Brain microvascular endothelial cell (primary cell): ENCODE measurements around the gene FBN1.

ENCODE experiments used
- DNase-seq: peaks from one replicate; pipeline ENCODE4 v3.0.0-alpha.2; 2020
- H3K27ac ChIP-seq: fragments of 250-450 bp; sonication (Bioruptor Pico); 2 replicates; pipeline ENCODE4 v1.5.1; 2020; ENCODE audit warnings: mild to moderate bottlenecking, moderate library complexity
- H3K27me3 ChIP-seq: fragments of 250-450 bp; sonication (Bioruptor Pico); replicated peaks from 2 replicates; pipeline ENCODE4 v1.5.1; 2020; ENCODE audit warnings: mild to moderate bottlenecking
- H3K36me3 ChIP-seq: fragments of 250-450 bp; sonication (Bioruptor Pico); replicated peaks from 2 replicates; pipeline ENCODE4 v1.5.1; 2020; ENCODE audit warnings: mild to moderate bottlenecking
- H3K4me3 ChIP-seq: 2 replicates; pipeline ENCODE4 v1.5.1; 2011; ENCODE audit warnings: low read depth, mild to moderate bottlenecking, control low read depth, low read length, moderate library complexity
- in situ Hi-C: cut with HindIII; loops from 2 replicates; pipeline ENCODE4 v1.10.0; 2017; ENCODE audit warnings: low sequenced_read_pairs, low pct_ligation_motif_present
- TF ChIP-seq, protein P1 (sequence below): IDR thresholded peaks from 2 replicates; pipeline ENCODE4 v1.5.1; 2011; ENCODE audit warnings: low read depth, mild to moderate bottlenecking, moderate library complexity, low read length, control low read depth, inconsistent platforms; ENCODE audit errors: missing control alignments

The FBN1 gene

DNA sequence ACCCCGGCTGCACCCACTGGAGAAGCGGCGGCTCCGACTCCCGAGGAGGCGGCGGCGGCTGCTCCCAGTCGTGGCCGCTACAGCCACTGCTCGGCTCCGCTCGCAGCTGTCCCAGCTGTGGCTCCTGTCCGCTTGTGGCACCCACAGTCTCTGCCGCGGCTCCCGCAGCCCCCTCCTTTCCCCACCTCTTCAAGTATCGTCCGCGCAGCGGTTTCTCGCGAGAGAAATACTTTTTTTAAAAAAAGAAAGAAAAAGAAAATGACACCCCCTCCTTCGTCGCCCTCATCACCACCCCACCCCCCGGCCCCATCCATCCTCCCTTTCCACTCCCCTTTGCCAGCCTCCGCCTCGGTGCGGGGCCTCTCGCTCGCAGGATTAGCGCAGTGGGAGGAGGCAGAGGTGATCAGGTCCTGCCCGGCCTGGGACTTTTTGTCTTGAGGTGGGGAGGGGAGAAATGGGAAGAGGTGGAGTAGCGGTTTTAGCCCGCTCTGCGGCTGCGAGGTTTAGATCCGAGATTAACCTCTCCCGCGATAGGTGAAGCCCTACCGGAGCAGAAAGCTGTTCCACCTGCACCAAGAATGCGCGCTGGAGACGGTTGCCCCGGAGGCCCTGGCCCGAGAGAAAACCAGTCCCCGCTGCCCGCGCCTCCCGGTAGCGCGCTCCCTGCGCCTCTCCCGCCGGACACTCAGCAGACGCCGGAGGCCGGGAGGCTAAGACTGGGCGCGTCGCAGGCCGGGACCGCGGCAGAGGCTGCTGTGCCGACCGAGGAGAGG is at the start of gene FBN1:
Gene FBN1 (minus strand): TSS at position 152 of the 773 bp plus-strand sequence. CDS start 940 bp downstream, outside the sequence.
- H3K4me3 ChIP-seq: peak within 1 kb of the TSS; percentile 97
- peaks cover 43% of the 10 kb centered on the region for H3K36me3 ChIP-seq
- TF ChIP-seq, protein P1, sequence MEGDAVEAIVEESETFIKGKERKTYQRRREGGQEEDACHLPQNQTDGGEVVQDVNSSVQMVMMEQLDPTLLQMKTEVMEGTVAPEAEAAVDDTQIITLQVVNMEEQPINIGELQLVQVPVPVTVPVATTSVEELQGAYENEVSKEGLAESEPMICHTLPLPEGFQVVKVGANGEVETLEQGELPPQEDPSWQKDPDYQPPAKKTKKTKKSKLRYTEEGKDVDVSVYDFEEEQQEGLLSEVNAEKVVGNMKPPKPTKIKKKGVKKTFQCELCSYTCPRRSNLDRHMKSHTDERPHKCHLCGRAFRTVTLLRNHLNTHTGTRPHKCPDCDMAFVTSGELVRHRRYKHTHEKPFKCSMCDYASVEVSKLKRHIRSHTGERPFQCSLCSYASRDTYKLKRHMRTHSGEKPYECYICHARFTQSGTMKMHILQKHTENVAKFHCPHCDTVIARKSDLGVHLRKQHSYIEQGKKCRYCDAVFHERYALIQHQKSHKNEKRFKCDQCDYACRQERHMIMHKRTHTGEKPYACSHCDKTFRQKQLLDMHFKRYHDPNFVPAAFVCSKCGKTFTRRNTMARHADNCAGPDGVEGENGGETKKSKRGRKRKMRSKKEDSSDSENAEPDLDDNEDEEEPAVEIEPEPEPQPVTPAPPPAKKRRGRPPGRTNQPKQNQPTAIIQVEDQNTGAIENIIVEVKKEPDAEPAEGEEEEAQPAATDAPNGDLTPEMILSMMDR: no peak
- in situ Hi-C loops: no loop called here
- H3K27ac ChIP-seq: peak within 1 kb of the TSS; percentile 98
- DNase-seq: peak; percentile 93
- H3K27me3 ChIP-seq: no peaks in the 10 kb centered on the region

DNA sequence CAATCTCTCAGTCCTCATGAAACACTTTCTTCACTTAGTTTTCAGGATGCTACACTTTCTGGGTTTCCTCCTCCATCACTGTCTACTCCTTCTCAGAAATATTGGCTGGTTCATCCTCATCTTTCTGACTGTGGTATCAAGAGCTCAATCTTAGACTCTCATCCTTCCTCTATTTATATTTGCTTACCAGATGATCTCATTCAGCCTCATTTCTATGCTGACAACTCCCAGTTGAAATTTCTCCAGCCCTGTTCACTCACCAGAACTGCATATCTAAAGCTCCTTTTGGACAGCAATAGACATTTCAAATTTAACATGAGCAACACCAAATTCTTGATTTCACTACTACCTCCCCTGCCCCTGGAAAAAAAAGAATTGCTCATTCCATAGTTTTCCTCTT is 48.0 kb upstream of the FBN1 start:
- peak; percentile 63 for DNase-seq
- H3K27ac ChIP-seq: peak overlapping the region; percentile 85
- H3K4me3 ChIP-seq: no peak overlapping the region
- no peaks in the 10 kb centered on the region for H3K27me3 ChIP-seq
- TF ChIP-seq, protein P1: no peak
- no peaks in the 10 kb centered on the region for H3K36me3 ChIP-seq
- in situ Hi-C loops: no loop called here

DNA sequence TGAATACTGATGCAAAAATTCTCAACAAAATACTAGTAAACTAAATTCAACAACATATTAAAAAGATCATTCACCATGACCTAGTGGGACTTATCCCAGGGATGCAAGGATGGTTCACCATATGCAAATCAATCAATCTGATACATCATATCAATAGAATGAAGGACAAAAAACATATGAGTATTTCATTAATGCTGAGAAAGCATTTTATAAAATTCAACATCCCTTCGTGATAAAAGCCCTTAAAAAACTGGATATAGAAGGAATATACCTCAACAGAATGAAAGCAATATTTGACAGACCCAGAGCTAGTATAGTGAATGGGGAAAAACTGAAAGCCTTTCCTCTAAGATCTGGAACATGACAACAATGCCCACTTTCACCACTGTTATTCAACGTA is 43.0 kb upstream of the FBN1 start:
- in situ Hi-C loops: no loop called here
- Histone ChIP-seq H3K27me3 (no peaks in the 10 kb centered on the region), H3K36me3 (no peaks in the 10 kb centered on the region), H3K4me3 (no peak overlapping the region), H3K27ac (no peak overlapping the region)
- TF ChIP-seq, protein P1: no peak
- DNase-seq: no peak

DNA sequence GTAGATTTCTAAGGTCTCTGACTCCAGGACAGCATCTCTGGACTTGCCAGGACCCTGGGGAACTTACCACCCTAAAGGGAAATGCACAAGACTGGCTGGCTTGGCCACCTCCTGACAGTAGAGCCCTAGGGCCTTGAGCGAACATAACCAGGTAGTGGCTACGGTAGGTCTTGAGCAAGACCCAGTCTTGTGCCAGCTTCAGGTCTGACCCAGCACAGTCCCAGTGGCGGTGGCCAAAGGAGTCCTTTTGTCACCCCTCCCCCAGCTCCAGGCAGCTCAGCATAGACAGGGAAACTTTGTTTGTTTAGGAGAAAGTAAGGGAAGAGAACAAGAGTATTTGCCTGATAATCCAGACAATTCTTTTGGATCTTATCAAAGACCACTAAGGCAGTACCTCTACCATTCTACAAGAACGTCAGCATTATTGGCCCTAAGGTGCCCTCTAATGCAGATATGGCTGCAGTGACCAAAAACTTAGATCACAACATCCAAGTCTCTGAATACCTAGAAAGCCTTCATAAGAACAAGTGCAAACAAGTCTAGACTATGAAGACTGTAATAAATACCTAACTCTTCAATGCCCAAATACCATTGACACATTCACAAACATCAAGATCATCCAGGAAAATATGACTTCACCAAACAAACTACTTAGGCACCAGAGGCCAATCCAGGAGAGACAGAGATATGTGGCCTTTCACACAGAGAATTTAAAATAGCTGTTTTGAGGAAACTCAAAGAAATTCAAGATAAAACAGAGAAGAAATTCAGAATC is 38.7 kb upstream of the FBN1 start:
- in situ Hi-C loops: no loop called here
- TF ChIP-seq, protein P1: no peak
- Histone ChIP-seq H3K36me3 (no peaks in the 10 kb centered on the region), H3K4me3 (no peak overlapping the region), H3K27me3 (no peaks in the 10 kb centered on the region), H3K27ac (no peak overlapping the region)
- DNase-seq: no peak

DNA sequence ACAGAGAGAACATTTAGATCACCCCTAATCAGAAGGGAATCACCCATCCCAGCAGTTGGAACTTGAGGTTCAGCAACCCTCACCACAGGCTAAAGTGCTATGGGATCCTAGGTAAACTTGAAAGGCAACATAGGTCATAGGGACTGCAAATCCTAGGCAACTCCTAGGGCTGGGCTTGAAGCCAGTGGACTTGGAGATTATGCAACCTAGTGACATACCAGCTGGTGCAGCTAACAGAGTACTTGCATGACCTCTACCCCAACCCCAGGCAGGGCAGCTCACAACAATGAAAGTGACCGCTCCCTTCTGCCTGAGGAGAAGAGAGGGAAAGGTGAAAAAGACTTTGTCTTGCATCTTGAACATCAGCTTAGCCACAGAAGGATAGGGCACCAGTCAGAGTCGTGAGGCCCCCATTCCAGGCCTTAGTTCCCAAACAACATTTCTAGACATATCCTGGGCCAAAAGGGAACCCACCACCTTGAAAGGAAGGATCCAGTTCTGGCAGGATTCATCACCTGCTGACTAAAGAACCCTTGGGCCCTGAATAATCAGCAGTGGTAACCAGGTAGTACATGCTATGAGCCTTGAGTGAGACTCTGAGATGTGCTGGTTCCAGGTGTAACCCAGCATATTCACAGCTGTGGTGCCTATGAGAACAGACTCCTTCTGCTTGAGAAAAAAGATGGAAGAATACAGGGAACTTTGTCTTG is 37.6 kb upstream of the FBN1 start:
- Histone ChIP-seq H3K4me3 (no peak overlapping the region), H3K27me3 (no peaks in the 10 kb centered on the region), H3K36me3 (no peaks in the 10 kb centered on the region), H3K27ac (peak overlapping the region; percentile 21)
- DNase-seq: peak; percentile 74
- TF ChIP-seq, protein P1: no peak
- in situ Hi-C loops: no loop called here
